ENCODE data around the gene SMAGP. TPM values are rescaled to one million over a fixed set of nuclear protein-coding genes. Genes with fewer than 3 reads are reported as not detected.
"Not testable (repeated sequence)": the region's sequence is repeated elsewhere in the genome, so short reads cannot be mapped to it uniquely, and the experiment has no call there.

SMAGP gene
- total RNA-seq, 2 experiments from 2014 or later, result 0.96 to 1.4 TPM

GRCh38 chr12:51263341-51263740 is 6.9 kb downstream of the SMAGP start:
- no peak overlapping the region for H3K27ac Mint-ChIP-seq
- H3K9me3 Mint-ChIP-seq, result no peaks in the 10 kb centered on the region
- peaks cover 18% of the 10 kb centered on the region for H3K4me1 Mint-ChIP-seq (ENCODE audit: low read depth)
- H3K36me3 Mint-ChIP-seq (ENCODE audit: low read depth), result no peaks in the 10 kb centered on the region
- TF ChIP-seq CTCF (IDR thresholded peaks at IDR 0.05), result no peak
- intact Hi-C loops (cut with micrococcal nuclease), result no loop called here
- ChIA-PET CTCF (interaction anchor here (1.3 to 3.4 kb wide), 5 partner anchors 11 to 78 kb away, joined by 3 to 32 read pairs (median 4); no protein-coding TSS in a partner anchor), POLR2A (interaction anchor here (1.2 kb wide), 2 partner anchors 15 to 187 kb away, joined by 3 to 4 read pairs; no protein-coding TSS in a partner anchor)
- H3K27me3 Mint-ChIP-seq, result no peaks in the 10 kb centered on the region
- no peak for ATAC-seq
- no peak overlapping the region for H3K4me3 Mint-ChIP-seq
- DNase-seq, result no peak

- no peak overlapping the region for H3K4me3 Mint-ChIP-seq
- ChIA-PET CTCF (interaction anchor here (0.6 to 3.4 kb wide), 8 partner anchors 11 to 78 kb away, joined by 3 to 32 read pairs (median 3); no protein-coding TSS in a partner anchor), POLR2A (interaction anchor here (1.2 kb wide), 2 partner anchors 14 to 186 kb away, joined by 3 to 4 read pairs; no protein-coding TSS in a partner anchor)
- no peaks in the 10 kb centered on the region for H3K27me3 Mint-ChIP-seq
- intact Hi-C loops (cut with micrococcal nuclease), result no loop called here
- no peak overlapping the region for H3K27ac Mint-ChIP-seq
- peaks cover 18% of the 10 kb centered on the region for H3K4me1 Mint-ChIP-seq (ENCODE audit: low read depth)
- H3K9me3 Mint-ChIP-seq, result no peaks in the 10 kb centered on the region
- ATAC-seq, result no peak
- no peaks in the 10 kb centered on the region for H3K36me3 Mint-ChIP-seq (ENCODE audit: low read depth)
- DNase-seq, result peak; percentile 51
- no peak for TF ChIP-seq CTCF (IDR thresholded peaks at IDR 0.05)
These were observed 7.4 kb downstream of the SMAGP start for GRCh38 chr12:51262758-51263177.

- not testable (repeated sequence) for ATAC-seq
- POLR2A ChIA-PET, result interaction anchor here (0.6 to 1.2 kb wide), 3 partner anchors 11 to 82 kb away, joined by 3 to 4 read pairs (median 3); partner anchors contain the start of gene DAZAP2
These were observed 10.6 kb downstream of the SMAGP start for GRCh38 chr12:51259600-51259999.

GRCh38 chr12:51254536-51254935 is 15.7 kb downstream of the SMAGP start:
- no peak for TF ChIP-seq CTCF (IDR thresholded peaks at IDR 0.05)
- intact Hi-C loops (cut with micrococcal nuclease), result no loop called here
- H3K4me3 Mint-ChIP-seq, result no peak overlapping the region
- H3K36me3 Mint-ChIP-seq (ENCODE audit: low read depth), result no peaks in the 10 kb centered on the region
- ChIA-PET CTCF (no interaction called here), POLR2A (interaction anchor here (1.0 to 1.3 kb wide), 2 partner anchors 16 to 206 kb away, joined by 3 to 5 read pairs; partner anchors contain the start of genes DAZAP2 and LETMD1)
- H3K9me3 Mint-ChIP-seq, result no peaks in the 10 kb centered on the region
- H3K27me3 Mint-ChIP-seq, result no peaks in the 10 kb centered on the region
- DNase-seq (no peak), ATAC-seq (no peak)
- H3K4me1 Mint-ChIP-seq (ENCODE audit: low read depth), result no peaks in the 10 kb centered on the region
- H3K27ac Mint-ChIP-seq, result no peak overlapping the region

More at GRCh38 chr12:51259600-51259999, 10.6 kb downstream of the SMAGP start:
- H3K9me3 Mint-ChIP-seq; H3K27ac Mint-ChIP-seq; DNase-seq; H3K27me3 Mint-ChIP-seq; intact Hi-C loops (cut with micrococcal nuclease); H3K4me1 Mint-ChIP-seq (ENCODE audit: low read depth); H3K36me3 Mint-ChIP-seq (ENCODE audit: low read depth); H3K4me3 Mint-ChIP-seq: not testable (repeated sequence)
- CTCF ChIA-PET, result interaction anchor here (1.0 kb wide), 1 partner anchor 8 kb away, joined by 3 read pairs; no protein-coding TSS in a partner anchor

GRCh38 chr12:51253276-51253675 is 16.9 kb downstream of the SMAGP start:
- H3K27me3 Mint-ChIP-seq, result no peaks in the 10 kb centered on the region
- ATAC-seq (no peak), DNase-seq (no peak)
- CTCF ChIA-PET, result interaction anchor here (0.7 to 3.8 kb wide), 22 partner anchors 9 to 489 kb away, joined by 3 to 32 read pairs (median 4); partner anchors contain the start of genes ATF1 and DAZAP2
- peaks cover 2% of the 10 kb centered on the region for H3K4me1 Mint-ChIP-seq (ENCODE audit: low read depth)
- no peak overlapping the region for H3K27ac Mint-ChIP-seq
- POLR2A ChIA-PET, result interaction anchor here (0.9 to 1.3 kb wide), 4 partner anchors 8 to 48 kb away, joined by 3 to 5 read pairs (median 4); no protein-coding TSS in a partner anchor
- no peak overlapping the region for H3K4me3 Mint-ChIP-seq
- no peaks in the 10 kb centered on the region for H3K36me3 Mint-ChIP-seq (ENCODE audit: low read depth)
- intact Hi-C loops (cut with micrococcal nuclease), result no loop called here
- no peak for TF ChIP-seq CTCF (IDR thresholded peaks at IDR 0.05)
- H3K9me3 Mint-ChIP-seq, result no peaks in the 10 kb centered on the region
